Endothelial cell of umbilical vein (primary cell): ENCODE data around the gene CNNM4. TPM values are rescaled to one million over a fixed set of nuclear protein-coding genes. Genes with fewer than 3 reads are reported as not detected.

Source experiments
- BruUV-seq: library from RNA; stranded (reverse); fragments of 400-500 nt; replicated peaks from 2 replicates; lab custom pipeline; 2021; lab: Mats Ljungman, UMichigan
- CTCF ChIA-PET: fragments of 300-600, 350-600 bp; sonication (Branson Sonifier 250); formaldehyde crosslinking; loops from one replicate; lab custom pipeline; 2021; ENCODE audit warnings: antibody characterized with exemption, inconsistent platforms; lab: Charles Lee
- POLR2A ChIA-PET: fragments of 300-600, 350-600 bp; sonication (Branson Sonifier 250); formaldehyde crosslinking; loops from one replicate; lab custom pipeline; 2021; ENCODE audit warnings: antibody characterized with exemption, inconsistent platforms; lab: Charles Lee
- DNase-seq: peaks from one replicate; pipeline ENCODE4 v3.0.0-alpha.2; 2011; ENCODE audit warnings: low read depth, low spot score
- FAIRE-seq: peaks from 2 replicates; lab custom pipeline; 2011; peaks lifted over from hg19 to GRCh38; lab: Jason Lieb, UNC
- H2AFZ ChIP-seq: 2 replicates; pipeline ENCODE4 v1.6.0; 2012; ENCODE audit warnings: low read depth, low read length, control low read depth, inconsistent platforms
- H3K27ac ChIP-seq: 2 replicates; pipeline ENCODE4 v1.5.1; 2011; ENCODE audit warnings: low read depth, mild to moderate bottlenecking, control low read depth, low read length, moderate library complexity; ENCODE audit not compliant: insufficient read depth
- H3K27me3 ChIP-seq, 2 experiments: 2 replicates each; pipeline versions ENCODE4 v1.6.0 to v1.6.1; 2011; ENCODE audit warnings: low read length in 2 of 2, mixed read lengths in 1 of 2; ENCODE audit not compliant: control insufficient read depth in 2 of 2, insufficient read depth in 2 of 2
- H3K36me3 ChIP-seq, 2 experiments: 2 replicates in 1 of 2; 3 replicates in 1 of 2; pipeline ENCODE4 v1.5.1; 2011; ENCODE audit warnings: low read length in 2 of 2, mild to moderate bottlenecking in 1 of 2, moderate library complexity in 1 of 2; ENCODE audit not compliant: control insufficient read depth in 2 of 2, insufficient read depth in 2 of 2; ENCODE audit errors: extremely low read depth in 1 of 2
- H3K4me1 ChIP-seq: 3 replicates; pipeline ENCODE4 v1.5.1; 2011; ENCODE audit warnings: mild to moderate bottlenecking, low read length; ENCODE audit not compliant: control insufficient read depth, insufficient read depth; ENCODE audit errors: extremely low read depth
- H3K4me2 ChIP-seq: 2 replicates; pipeline ENCODE4 v1.6.1; 2011; ENCODE audit warnings: low read length, control low read depth, mixed read lengths; ENCODE audit not compliant: insufficient read depth
- H3K4me3 ChIP-seq, 3 experiments: fragments of 200-600 bp in 1 of 3; sonication (generic), shearing (Covaris generic) in 1 of 3; replicated peaks in 1 of 3; 2 replicates each; pipeline ENCODE4 v1.5.1; 2011 to 2016; ENCODE audit warnings: control low read depth in 3 of 3, low read length in 3 of 3, mild to moderate bottlenecking in 2 of 3, inconsistent platforms in 1 of 3, low read depth in 1 of 3, moderate library complexity in 1 of 3; ENCODE audit not compliant: insufficient read depth in 1 of 3
- H3K79me2 ChIP-seq: 2 replicates; pipeline ENCODE4 v1.6.0; 2012; ENCODE audit warnings: low read length, inconsistent platforms; ENCODE audit not compliant: control insufficient read depth, insufficient read depth
- H3K9ac ChIP-seq: replicated peaks from 2 replicates; pipeline ENCODE3; 2011; ENCODE audit warnings: low read length, control low read depth; ENCODE audit not compliant: insufficient read depth; ENCODE audit errors: extremely low read depth
- H3K9me1 ChIP-seq: replicated peaks from 3 replicates; pipeline ENCODE4 v1.6.0; 2011; ENCODE audit warnings: mild to moderate bottlenecking, low read length; ENCODE audit not compliant: control insufficient read depth, insufficient read depth; ENCODE audit errors: extremely low read depth
- H3K9me3 ChIP-seq: replicated peaks from 2 replicates; pipeline ENCODE4 v1.5.1; 2012; ENCODE audit warnings: low read length, inconsistent platforms; ENCODE audit not compliant: control insufficient read depth, insufficient read depth
- H4K20me1 ChIP-seq: replicated peaks from 2 replicates; pipeline ENCODE3; 2011; ENCODE audit warnings: mild to moderate bottlenecking, low read length; ENCODE audit not compliant: control insufficient read depth, insufficient read depth; ENCODE audit errors: extremely low read depth
- EZH2 ChIP-seq: IDR thresholded peaks from 2 replicates; pipeline ENCODE4 v1.6.1; 2012; ENCODE audit warnings: borderline replicate concordance, low read depth, mild to moderate bottlenecking, moderate library complexity, low read length, inconsistent platforms; ENCODE audit not compliant: severe bottlenecking
- GATA2 ChIP-seq: IDR thresholded peaks from 2 replicates; pipeline ENCODE4 v1.7.0; 2011; ENCODE audit warnings: low read depth, mild to moderate bottlenecking, moderate library complexity, mixed read lengths, low read length; ENCODE audit not compliant: insufficient read length, insufficient read depth
- MYC ChIP-seq: IDR thresholded peaks from one replicate; pipeline ENCODE4 v1.6.1; 2011; ENCODE audit warnings: mild to moderate bottlenecking, low read depth, low read length
- POLR2A ChIP-seq: IDR thresholded peaks from 2 replicates; pipeline ENCODE4 v1.6.1; 2012; ENCODE audit warnings: low read depth, mild to moderate bottlenecking, control low read depth, low read length
- POLR2AphosphoS5 ChIP-seq: IDR thresholded peaks from 2 replicates; pipeline ENCODE4 v1.6.1; 2012; ENCODE audit warnings: low read depth, mild to moderate bottlenecking, control low read depth, low read length, moderate library complexity; ENCODE audit not compliant: insufficient read depth
- dilution Hi-C: fragments of 300-500 bp; cut with MboI; formaldehyde crosslinking; loops from one replicate; pipeline ENCODE4 v1.15.0; 2019; ENCODE audit warnings: low sequenced_read_pairs; ENCODE audit not compliant: extremely low pct_ligation_motif_present
- intact Hi-C: fragments of 100-400 bp; cut with micrococcal nuclease; formaldehyde crosslinking; loops from one replicate; pipeline ENCODE4 v1.10.0; 2022
- polyA plus RNA-seq, 4 experiments: library from polyadenylated mRNA; depleted of rRNA in 3 of 4; stranded (reverse) in 3 of 4; unstranded in 1 of 4; fragments of >200 nt; gene quantifications; 2 replicates each; pipeline versions ENCODE4 v1.2.1 to v1.2.3, GENCODE V29; 2011 to 2012; ENCODE audit warnings: missing spikeins in 1 of 4
- total RNA-seq: library from RNA; stranded (reverse); gene quantifications from 2 replicates; pipeline ENCODE4 v1.2.3, GENCODE V29; 2021
- TF ChIP-seq, protein P1 (sequence below): IDR thresholded peaks from 2 replicates; pipeline ENCODE4 v1.6.1; 2011; ENCODE audit not compliant: insufficient read depth, insufficient read length
- TF ChIP-seq, protein P2 (sequence below), 2 donors: IDR thresholded peaks; 1 replicate in 1 of 2; 2 replicates in 1 of 2; pipeline ENCODE4 v1.5.1; 2011; ENCODE audit warnings: low read length in 2 of 2, mild to moderate bottlenecking in 2 of 2, moderate library complexity in 2 of 2, control low read depth in 1 of 2, inconsistent platforms in 1 of 2, low read depth in 1 of 2; ENCODE audit not compliant: insufficient read depth in 1 of 2; ENCODE audit errors: extremely low read depth in 1 of 2

Gene CNNM4
- total and polyA plus RNA-seq, 2 donors (not counting 3 experiments of a cell fraction or from before 2014, with no cell fraction given): 4.7 to 5.3 TPM

DNA sequence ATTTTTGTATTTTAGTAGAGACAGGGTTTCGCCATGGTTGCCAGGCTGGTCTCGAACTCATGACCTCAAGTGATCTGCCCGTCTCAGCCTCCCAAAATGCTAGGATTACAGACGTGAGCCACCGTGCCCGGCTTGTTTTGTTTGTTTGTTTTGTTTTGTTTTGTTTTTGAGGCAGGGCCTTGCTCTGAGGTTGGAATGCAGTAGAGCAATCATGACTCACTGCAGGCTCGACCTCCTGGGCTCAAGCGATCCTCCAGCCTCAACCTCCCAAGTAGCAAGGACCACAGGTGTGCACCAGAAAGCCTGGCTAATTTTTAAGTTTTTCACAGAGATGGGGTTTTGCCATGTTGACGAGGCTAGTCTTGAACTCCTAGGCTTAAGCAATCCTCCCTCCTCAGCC is 8.9 kb upstream of the CNNM4 start:
- Histone ChIP-seq H2AFZ (no peak overlapping the region), H3K4me2 (no peak overlapping the region), H3K79me2 (no peaks in the 10 kb centered on the region), H3K36me3 (no peaks in the 10 kb centered on the region), H3K9ac (no peak overlapping the region), H3K9me3 (no peaks in the 10 kb centered on the region), H3K27ac (no peak overlapping the region), H3K27me3 (peaks cover 0 to 4% of the 10 kb centered on the region in 2 experiments), H4K20me1 (no peaks in the 10 kb centered on the region), H3K4me1 (no peaks in the 10 kb centered on the region), H3K4me3 (no peak overlapping the region), H3K9me1 (no peaks in the 10 kb centered on the region)
- TF ChIP-seq, protein P1, sequence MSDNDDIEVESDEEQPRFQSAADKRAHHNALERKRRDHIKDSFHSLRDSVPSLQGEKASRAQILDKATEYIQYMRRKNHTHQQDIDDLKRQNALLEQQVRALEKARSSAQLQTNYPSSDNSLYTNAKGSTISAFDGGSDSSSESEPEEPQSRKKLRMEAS: no peak
- TF ChIP-seq, protein P2, sequence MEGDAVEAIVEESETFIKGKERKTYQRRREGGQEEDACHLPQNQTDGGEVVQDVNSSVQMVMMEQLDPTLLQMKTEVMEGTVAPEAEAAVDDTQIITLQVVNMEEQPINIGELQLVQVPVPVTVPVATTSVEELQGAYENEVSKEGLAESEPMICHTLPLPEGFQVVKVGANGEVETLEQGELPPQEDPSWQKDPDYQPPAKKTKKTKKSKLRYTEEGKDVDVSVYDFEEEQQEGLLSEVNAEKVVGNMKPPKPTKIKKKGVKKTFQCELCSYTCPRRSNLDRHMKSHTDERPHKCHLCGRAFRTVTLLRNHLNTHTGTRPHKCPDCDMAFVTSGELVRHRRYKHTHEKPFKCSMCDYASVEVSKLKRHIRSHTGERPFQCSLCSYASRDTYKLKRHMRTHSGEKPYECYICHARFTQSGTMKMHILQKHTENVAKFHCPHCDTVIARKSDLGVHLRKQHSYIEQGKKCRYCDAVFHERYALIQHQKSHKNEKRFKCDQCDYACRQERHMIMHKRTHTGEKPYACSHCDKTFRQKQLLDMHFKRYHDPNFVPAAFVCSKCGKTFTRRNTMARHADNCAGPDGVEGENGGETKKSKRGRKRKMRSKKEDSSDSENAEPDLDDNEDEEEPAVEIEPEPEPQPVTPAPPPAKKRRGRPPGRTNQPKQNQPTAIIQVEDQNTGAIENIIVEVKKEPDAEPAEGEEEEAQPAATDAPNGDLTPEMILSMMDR (IDR thresholded peaks at IDR 0.05; ENCODE audit: extremely low read depth in 1 of 2, insufficient read depth in 1 of 2, low read depth in 1 of 2, low read length in 2 of 2): no peak
- no peak for TF ChIP-seq GATA2
- TF ChIP-seq EZH2: no peak
- TF ChIP-seq MYC: no peak
- TF ChIP-seq POLR2A: no peak
- no peak for TF ChIP-seq POLR2AphosphoS5
- intact Hi-C loops: no loop called here
- ChIA-PET POLR2A (no interaction called here), CTCF (interaction anchor here (1.6 kb wide), 1 partner anchor 11 kb away, joined by 4 read pairs; no protein-coding TSS in a partner anchor)
- no peak for FAIRE-seq
- DNase-seq: no peak
- BruUV-seq: no TSS peak
- dilution Hi-C loops: no loop called here
